K562 (cell line): ENCODE results near the gene CTDSPL2. TPM values are rescaled to one million over a fixed set of nuclear protein-coding genes. Genes with fewer than 3 reads are reported as not detected.

ENCODE experiments used
- ATF7 ChIP-seq: fragments of 450-650 bp; IDR thresholded peaks from 2 replicates; pipeline ENCODE4 v1.7.1; 2014; ENCODE audit warnings: mild to moderate bottlenecking, moderate library complexity
- MCM7 ChIP-seq, 2 experiments: fragments of 450-650 bp; IDR thresholded peaks; 2 replicates each; pipeline ENCODE4 v1.6.1; 2016 to 2018
- MTA2 ChIP-seq: fragments of 450-650 bp; IDR thresholded peaks from 2 replicates; pipeline ENCODE4 v1.6.1; 2016; ENCODE audit warnings: low read depth
- SMARCC2 ChIP-seq: fragments of 450-650 bp; IDR thresholded peaks from 2 replicates; pipeline ENCODE4 v1.6.1; 2017; ENCODE audit warnings: antibody characterized with exemption, moderate library complexity, mild to moderate bottlenecking, low read depth
- SNIP1 ChIP-seq: fragments of 450-650 bp; IDR thresholded peaks from 2 replicates; pipeline ENCODE4 v1.7.1; 2017; ENCODE audit warnings: low read depth, mild to moderate bottlenecking
- TAF7 ChIP-seq: fragments of 450-650 bp; IDR thresholded peaks from 2 replicates; pipeline ENCODE4 v1.6.1; 2016; ENCODE audit warnings: missing genetic modification characterization, missing compliant biosample characterization
- ZKSCAN1 ChIP-seq: fragments of 150-350 bp; IDR thresholded peaks from 2 replicates; pipeline ENCODE4 v1.6.1; 2016; ENCODE audit warnings: low read depth, low read length
- ZNF551 ChIP-seq: fragments of 250-450 bp; sonication (Bioruptor Pico); IDR thresholded peaks from 2 replicates; pipeline ENCODE4 v1.5.0; 2021; ENCODE audit warnings: mild to moderate bottlenecking, moderate library complexity
- ZNF785 ChIP-seq: fragments of 250-450 bp; sonication (Bioruptor Pico); IDR thresholded peaks from 2 replicates; pipeline ENCODE4 v1.4.0; 2020; ENCODE audit warnings: mild to moderate bottlenecking
- polyA plus RNA-seq, 8 experiments: library from polyadenylated mRNA; depleted of rRNA in 4 of 8; stranded (reverse) in 5 of 8; unstranded in 3 of 8; fragments of >200 nt; fragmentation: Nextera tagmentation in 2 of 8; fragmentation: Illumina TruSeq in 1 of 8; extraction: Ambion mirVana in 2 of 8; extraction: Trizol in 1 of 8; gene quantifications; 2 replicates each; pipeline versions ENCODE4 v1.2.1 to v1.2.3, GENCODE V29; 2011 to 2014; ENCODE audit warnings: inconsistent platforms in 1 of 8, missing spikeins in 1 of 8
- total RNA-seq, 7 experiments: library from RNA; depleted of rRNA in 6 of 7; stranded (reverse); fragments of >200 nt in 6 of 7; fragmentation: Illumina TruSeq in 2 of 7; extraction: Trizol in 2 of 7; gene quantifications; 2 replicates each; pipeline versions ENCODE4 v1.2.1 to v1.2.3, GENCODE V29; 2011 to 2021; ENCODE audit warnings: low replicate concordance in 1 of 7
- TF ChIP-seq, protein P1 (sequence below): fragments of 250-450 bp; sonication (Bioruptor Pico); IDR thresholded peaks from 2 replicates; pipeline ENCODE4 v1.4.0; 2020; ENCODE audit warnings: mild to moderate bottlenecking, moderate library complexity, borderline replicate concordance
- TF ChIP-seq, protein P2 (sequence below): IDR thresholded peaks from 3 replicates; pipeline ENCODE4 v1.6.1; 2011; ENCODE audit warnings: borderline replicate concordance, mild to moderate bottlenecking, moderate library complexity; ENCODE audit not compliant: insufficient read length; ENCODE audit errors: extremely low read depth
- TF ChIP-seq, protein P3 (sequence below): sonication (generic); formaldehyde crosslinking; IDR thresholded peaks from 2 replicates; pipeline ENCODE4 v1.8.0; 2023; ENCODE audit warnings: missing genetic modification reagents, mild to moderate bottlenecking, borderline replicate concordance
- TF ChIP-seq, protein P4 (sequence below): fragments of 250-450 bp; sonication (Bioruptor Pico); IDR thresholded peaks from 2 replicates; pipeline ENCODE4 v1.8.0; 2022; ENCODE audit warnings: moderate library complexity, mild to moderate bottlenecking, inconsistent platforms

CTDSPL2 gene
- total and polyA plus RNA-seq, 9 of the 15 experiments (the other 6 are each of a cell fraction or from before 2014, with no cell fraction given), result 16.8 to 79.0 (median 53.1) TPM

- TF ChIP-seq, protein P1, sequence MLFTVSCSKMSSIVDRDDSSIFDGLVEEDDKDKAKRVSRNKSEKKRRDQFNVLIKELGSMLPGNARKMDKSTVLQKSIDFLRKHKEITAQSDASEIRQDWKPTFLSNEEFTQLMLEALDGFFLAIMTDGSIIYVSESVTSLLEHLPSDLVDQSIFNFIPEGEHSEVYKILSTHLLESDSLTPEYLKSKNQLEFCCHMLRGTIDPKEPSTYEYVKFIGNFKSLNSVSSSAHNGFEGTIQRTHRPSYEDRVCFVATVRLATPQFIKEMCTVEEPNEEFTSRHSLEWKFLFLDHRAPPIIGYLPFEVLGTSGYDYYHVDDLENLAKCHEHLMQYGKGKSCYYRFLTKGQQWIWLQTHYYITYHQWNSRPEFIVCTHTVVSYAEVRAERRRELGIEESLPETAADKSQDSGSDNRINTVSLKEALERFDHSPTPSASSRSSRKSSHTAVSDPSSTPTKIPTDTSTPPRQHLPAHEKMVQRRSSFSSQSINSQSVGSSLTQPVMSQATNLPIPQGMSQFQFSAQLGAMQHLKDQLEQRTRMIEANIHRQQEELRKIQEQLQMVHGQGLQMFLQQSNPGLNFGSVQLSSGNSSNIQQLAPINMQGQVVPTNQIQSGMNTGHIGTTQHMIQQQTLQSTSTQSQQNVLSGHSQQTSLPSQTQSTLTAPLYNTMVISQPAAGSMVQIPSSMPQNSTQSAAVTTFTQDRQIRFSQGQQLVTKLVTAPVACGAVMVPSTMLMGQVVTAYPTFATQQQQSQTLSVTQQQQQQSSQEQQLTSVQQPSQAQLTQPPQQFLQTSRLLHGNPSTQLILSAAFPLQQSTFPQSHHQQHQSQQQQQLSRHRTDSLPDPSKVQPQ (CRISPR knock-in tag), result no peak
- TF ChIP-seq MCM7 (IDR thresholded peaks at IDR 0.05) (no peak), ATF7 (peak; percentile 80), SNIP1 (no peak), SMARCC2 (no peak; the same call in 1 of the 2 replicates), MTA2 (no peak), ZNF785 (CRISPR knock-in tag) (no peak), ZNF551 (CRISPR knock-in tag) (no peak), ZKSCAN1 (no peak), TAF7 (peak; percentile 80)
- TF ChIP-seq, protein P2, sequence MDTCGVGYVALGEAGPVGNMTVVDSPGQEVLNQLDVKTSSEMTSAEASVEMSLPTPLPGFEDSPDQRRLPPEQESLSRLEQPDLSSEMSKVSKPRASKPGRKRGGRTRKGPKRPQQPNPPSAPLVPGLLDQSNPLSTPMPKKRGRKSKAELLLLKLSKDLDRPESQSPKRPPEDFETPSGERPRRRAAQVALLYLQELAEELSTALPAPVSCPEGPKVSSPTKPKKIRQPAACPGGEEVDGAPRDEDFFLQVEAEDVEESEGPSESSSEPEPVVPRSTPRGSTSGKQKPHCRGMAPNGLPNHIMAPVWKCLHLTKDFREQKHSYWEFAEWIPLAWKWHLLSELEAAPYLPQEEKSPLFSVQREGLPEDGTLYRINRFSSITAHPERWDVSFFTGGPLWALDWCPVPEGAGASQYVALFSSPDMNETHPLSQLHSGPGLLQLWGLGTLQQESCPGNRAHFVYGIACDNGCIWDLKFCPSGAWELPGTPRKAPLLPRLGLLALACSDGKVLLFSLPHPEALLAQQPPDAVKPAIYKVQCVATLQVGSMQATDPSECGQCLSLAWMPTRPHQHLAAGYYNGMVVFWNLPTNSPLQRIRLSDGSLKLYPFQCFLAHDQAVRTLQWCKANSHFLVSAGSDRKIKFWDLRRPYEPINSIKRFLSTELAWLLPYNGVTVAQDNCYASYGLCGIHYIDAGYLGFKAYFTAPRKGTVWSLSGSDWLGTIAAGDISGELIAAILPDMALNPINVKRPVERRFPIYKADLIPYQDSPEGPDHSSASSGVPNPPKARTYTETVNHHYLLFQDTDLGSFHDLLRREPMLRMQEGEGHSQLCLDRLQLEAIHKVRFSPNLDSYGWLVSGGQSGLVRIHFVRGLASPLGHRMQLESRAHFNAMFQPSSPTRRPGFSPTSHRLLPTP, result no peak
- TF ChIP-seq, protein P3, sequence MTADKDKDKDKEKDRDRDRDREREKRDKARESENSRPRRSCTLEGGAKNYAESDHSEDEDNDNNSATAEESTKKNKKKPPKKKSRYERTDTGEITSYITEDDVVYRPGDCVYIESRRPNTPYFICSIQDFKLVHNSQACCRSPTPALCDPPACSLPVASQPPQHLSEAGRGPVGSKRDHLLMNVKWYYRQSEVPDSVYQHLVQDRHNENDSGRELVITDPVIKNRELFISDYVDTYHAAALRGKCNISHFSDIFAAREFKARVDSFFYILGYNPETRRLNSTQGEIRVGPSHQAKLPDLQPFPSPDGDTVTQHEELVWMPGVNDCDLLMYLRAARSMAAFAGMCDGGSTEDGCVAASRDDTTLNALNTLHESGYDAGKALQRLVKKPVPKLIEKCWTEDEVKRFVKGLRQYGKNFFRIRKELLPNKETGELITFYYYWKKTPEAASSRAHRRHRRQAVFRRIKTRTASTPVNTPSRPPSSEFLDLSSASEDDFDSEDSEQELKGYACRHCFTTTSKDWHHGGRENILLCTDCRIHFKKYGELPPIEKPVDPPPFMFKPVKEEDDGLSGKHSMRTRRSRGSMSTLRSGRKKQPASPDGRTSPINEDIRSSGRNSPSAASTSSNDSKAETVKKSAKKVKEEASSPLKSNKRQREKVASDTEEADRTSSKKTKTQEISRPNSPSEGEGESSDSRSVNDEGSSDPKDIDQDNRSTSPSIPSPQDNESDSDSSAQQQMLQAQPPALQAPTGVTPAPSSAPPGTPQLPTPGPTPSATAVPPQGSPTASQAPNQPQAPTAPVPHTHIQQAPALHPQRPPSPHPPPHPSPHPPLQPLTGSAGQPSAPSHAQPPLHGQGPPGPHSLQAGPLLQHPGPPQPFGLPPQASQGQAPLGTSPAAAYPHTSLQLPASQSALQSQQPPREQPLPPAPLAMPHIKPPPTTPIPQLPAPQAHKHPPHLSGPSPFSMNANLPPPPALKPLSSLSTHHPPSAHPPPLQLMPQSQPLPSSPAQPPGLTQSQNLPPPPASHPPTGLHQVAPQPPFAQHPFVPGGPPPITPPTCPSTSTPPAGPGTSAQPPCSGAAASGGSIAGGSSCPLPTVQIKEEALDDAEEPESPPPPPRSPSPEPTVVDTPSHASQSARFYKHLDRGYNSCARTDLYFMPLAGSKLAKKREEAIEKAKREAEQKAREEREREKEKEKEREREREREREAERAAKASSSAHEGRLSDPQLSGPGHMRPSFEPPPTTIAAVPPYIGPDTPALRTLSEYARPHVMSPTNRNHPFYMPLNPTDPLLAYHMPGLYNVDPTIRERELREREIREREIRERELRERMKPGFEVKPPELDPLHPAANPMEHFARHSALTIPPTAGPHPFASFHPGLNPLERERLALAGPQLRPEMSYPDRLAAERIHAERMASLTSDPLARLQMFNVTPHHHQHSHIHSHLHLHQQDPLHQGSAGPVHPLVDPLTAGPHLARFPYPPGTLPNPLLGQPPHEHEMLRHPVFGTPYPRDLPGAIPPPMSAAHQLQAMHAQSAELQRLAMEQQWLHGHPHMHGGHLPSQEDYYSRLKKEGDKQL (CRISPR knock-in tag), result no peak
- TF ChIP-seq, protein P4, sequence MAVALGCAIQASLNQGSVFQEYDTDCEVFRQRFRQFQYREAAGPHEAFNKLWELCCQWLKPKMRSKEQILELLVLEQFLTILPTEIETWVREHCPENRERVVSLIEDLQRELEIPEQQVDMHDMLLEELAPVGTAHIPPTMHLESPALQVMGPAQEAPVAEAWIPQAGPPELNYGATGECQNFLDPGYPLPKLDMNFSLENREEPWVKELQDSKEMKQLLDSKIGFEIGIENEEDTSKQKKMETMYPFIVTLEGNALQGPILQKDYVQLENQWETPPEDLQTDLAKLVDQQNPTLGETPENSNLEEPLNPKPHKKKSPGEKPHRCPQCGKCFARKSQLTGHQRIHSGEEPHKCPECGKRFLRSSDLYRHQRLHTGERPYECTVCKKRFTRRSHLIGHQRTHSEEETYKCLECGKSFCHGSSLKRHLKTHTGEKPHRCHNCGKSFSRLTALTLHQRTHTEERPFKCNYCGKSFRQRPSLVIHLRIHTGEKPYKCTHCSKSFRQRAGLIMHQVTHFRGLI (CRISPR knock-in tag), result no peak
Measured at GRCh38 chr15:44426975-44427755, at the start of gene CTDSPL2 (continued).
